HepG2 (cell line): ENCODE measurements around the gene HS3ST5. TPM values are rescaled to one million over a fixed set of nuclear protein-coding genes. Genes with fewer than 3 reads are reported as not detected.

ENCODE experiments used
- ATAC-seq: fragments of 200-7000 bp; cut with Tn5 transposase; 3 replicates; pipeline ENCODE4 v1.9.1; 2020; ENCODE audit warnings: mild to moderate bottlenecking, moderate library complexity
- BruUV-seq: library from RNA; stranded (reverse); fragments of 400-500 nt; replicated peaks from 2 replicates; lab custom pipeline; 2021; lab: Mats Ljungman, UMichigan
- CTCF ChIA-PET: fragments of 300-600 bp; formaldehyde crosslinking; extraction: SDS; loops from one replicate; lab custom pipeline; 2021; ENCODE audit warnings: low total read pairs, inconsistent platforms, low intra/inter-chr PET ratio; lab: Yijun Ruan, JAX
- POLR2A ChIA-PET: fragments of 350-600 bp; sonication (Branson Sonifier 250); formaldehyde crosslinking; loops from one replicate; lab custom pipeline; 2020; ENCODE audit warnings: antibody characterized with exemption, inconsistent platforms; lab: Yijun Ruan, JAX
- DNase-seq: peaks from one replicate; pipeline ENCODE4 v3.0.0-alpha.2; 2015; ENCODE audit warnings: low spot score
- FAIRE-seq: peaks from 3 replicates; lab custom pipeline; 2011; peaks lifted over from hg19 to GRCh38; lab: Jason Lieb, UNC
- H2AFZ ChIP-seq: one replicate; pipeline ENCODE4 v1.6.1; 2011; ENCODE audit warnings: low read length, inconsistent platforms
- H3K27ac ChIP-seq: fragments of 300-600 bp; 3 replicates; pipeline ENCODE4 v1.8.0; 2011; ENCODE audit warnings: mixed run types, mild to moderate bottlenecking, mixed read lengths, low read length, inconsistent platforms; ENCODE audit not compliant: insufficient read depth; ENCODE audit errors: extremely low read length
- H3K27me3 ChIP-seq, 2 experiments: fragments of 200-600 bp in 1 of 2; 2 replicates in 1 of 2; 3 replicates in 1 of 2; pipeline versions ENCODE4 v1.6.0 to v1.8.0; 2011; ENCODE audit warnings: low read length in 2 of 2, mild to moderate bottlenecking in 2 of 2, moderate library complexity in 2 of 2, inconsistent platforms in 1 of 2; ENCODE audit not compliant: insufficient read depth in 2 of 2, control insufficient read depth in 1 of 2
- H3K36me3 ChIP-seq, 2 experiments: fragments of 200-600 bp in 1 of 2; replicated peaks in 1 of 2; 2 replicates in 1 of 2; 3 replicates in 1 of 2; pipeline versions ENCODE4 v1.5.1 to v1.8.0; 2011; ENCODE audit warnings: low read length in 2 of 2, inconsistent platforms in 1 of 2; ENCODE audit not compliant: insufficient read depth in 2 of 2, control insufficient read depth in 1 of 2
- H3K4me1 ChIP-seq: 2 replicates; pipeline ENCODE4 v1.5.1; 2012; ENCODE audit warnings: low read length, inconsistent platforms; ENCODE audit not compliant: insufficient read depth
- H3K4me2 ChIP-seq: 2 replicates; pipeline ENCODE4 v1.6.0; 2011; ENCODE audit warnings: low read depth, low read length, inconsistent platforms
- H3K4me3 ChIP-seq, 3 experiments: fragments of 200-600 bp in 1 of 3; sonication (generic), shearing (Covaris generic) in 1 of 3; replicated peaks in 1 of 3; 2 replicates each; pipeline ENCODE4 v1.5.1; 2011 to 2016; ENCODE audit warnings: low read length in 3 of 3, inconsistent platforms in 2 of 3, low read depth in 2 of 3, mild to moderate bottlenecking in 2 of 3, control low read depth in 1 of 3, mixed read lengths in 1 of 3; ENCODE audit not compliant: insufficient read depth in 1 of 3
- H3K79me2 ChIP-seq: one replicate; pipeline ENCODE4 v1.6.1; 2011; ENCODE audit warnings: low read length, inconsistent platforms; ENCODE audit not compliant: insufficient read depth
- H3K9ac ChIP-seq: 2 replicates; pipeline ENCODE4 v1.6.0; 2011; ENCODE audit warnings: mild to moderate bottlenecking, low read depth, low read length, inconsistent platforms; ENCODE audit not compliant: insufficient read depth
- H3K9me3 ChIP-seq: 2 replicates; pipeline ENCODE4 v1.5.1; 2012; ENCODE audit warnings: mild to moderate bottlenecking, low read length
- H4K20me1 ChIP-seq: 2 replicates; pipeline ENCODE4 v1.6.0; 2011; ENCODE audit warnings: inconsistent platforms, mild to moderate bottlenecking, low read length, moderate library complexity; ENCODE audit not compliant: insufficient read depth
- ATRX ChIP-seq: sonication (generic); formaldehyde crosslinking; IDR thresholded peaks from 2 replicates; pipeline ENCODE4 v1.4.0; 2020; ENCODE audit warnings: missing genetic modification reagents, borderline replicate concordance
- PCBP1 ChIP-seq: fragments of 200-400 bp; formaldehyde crosslinking; IDR thresholded peaks from 2 replicates; pipeline ENCODE4 v1.6.1; 2017; ENCODE audit warnings: mild to moderate bottlenecking, low read depth, low read length, borderline replicate concordance
- PHF21A ChIP-seq: sonication (generic); formaldehyde crosslinking; IDR thresholded peaks from 2 replicates; pipeline ENCODE4 v1.5.0; 2020; ENCODE audit warnings: mild to moderate bottlenecking, missing genetic modification reagents
- RARA ChIP-seq: IDR thresholded peaks from 2 replicates; pipeline ENCODE4 v1.6.1; 2016; ENCODE audit warnings: missing genetic modification reagents, missing compliant biosample characterization
- SRF ChIP-seq: IDR thresholded peaks from 2 replicates; pipeline ENCODE4 v1.6.1; 2011; ENCODE audit warnings: mild to moderate bottlenecking, low read depth, low read length, moderate library complexity
- XBP1 ChIP-seq: sonication (generic); formaldehyde crosslinking; IDR thresholded peaks from 2 replicates; pipeline ENCODE4 v1.5.0; 2020; ENCODE audit warnings: missing genetic modification reagents
- ZMAT3 ChIP-seq: sonication (generic); formaldehyde crosslinking; conservative IDR thresholded peaks from 2 replicates; pipeline ENCODE4 v1.7.0; 2021; ENCODE audit warnings: missing genetic modification reagents
- ZNF260 ChIP-seq: sonication (generic); formaldehyde crosslinking; IDR thresholded peaks from 2 replicates; pipeline ENCODE4 v1.4.0; 2020; ENCODE audit warnings: missing genetic modification reagents, low read depth, mild to moderate bottlenecking, borderline replicate concordance
- ZNF331 ChIP-seq: sonication (generic); formaldehyde crosslinking; IDR thresholded peaks from 2 replicates; pipeline ENCODE4 v1.4.0; 2020; ENCODE audit warnings: missing genetic modification reagents
- ZNF883 ChIP-seq: sonication (generic); formaldehyde crosslinking; IDR thresholded peaks from 2 replicates; pipeline ENCODE4 v1.5.1; 2020; ENCODE audit warnings: mild to moderate bottlenecking, missing genetic modification reagents; ENCODE audit errors: not compliant biosample characterization
- WGBS: methylation state at CpG from one replicate; pipeline ENCODE4 v1.1.6; 2017; ENCODE audit warnings: low lambda C conversion rate; 5-methylcytosine and 5-hydroxymethylcytosine counted together
- in situ Hi-C: cut with HindIII; loops from 2 replicates; pipeline ENCODE4 v1.10.0; 2017; ENCODE audit warnings: low pct_unique_long_range_greater_than_20kb; ENCODE audit not compliant: extremely low pct_ligation_motif_present
- intact Hi-C: fragments of 100-400 bp; cut with micrococcal nuclease; formaldehyde crosslinking; loops from one replicate; pipeline ENCODE4 v1.10.0; 2022; ENCODE audit not compliant: unreplicated experiment
- polyA plus RNA-seq, 8 experiments: library from polyadenylated mRNA; depleted of rRNA in 3 of 8; stranded (reverse) in 7 of 8; unstranded in 1 of 8; fragments of >200 nt; fragmentation: Illumina TruSeq in 4 of 8; extraction: Trizol in 4 of 8; gene quantifications; 2 replicates each; pipeline versions ENCODE4 v1.2.1 to v1.2.3, GENCODE V29; 2011 to 2016; ENCODE audit warnings: low read depth in 4 of 8, missing spikeins in 1 of 8, mixed read lengths in 1 of 8; ENCODE audit not compliant: insufficient read depth in 1 of 8
- total RNA-seq, 5 experiments: library from RNA; depleted of rRNA; stranded (reverse); fragments of >200 nt; fragmentation: Illumina TruSeq; extraction: Trizol; gene quantifications; 2 replicates each; pipeline ENCODE4 v1.2.3, GENCODE V29; 2016; ENCODE audit warnings: low read depth in 1 of 5
- TF ChIP-seq, protein P1 (sequence below): IDR thresholded peaks from 2 replicates; pipeline ENCODE4 v1.6.1; 2016
- TF ChIP-seq, protein P2 (sequence below): sonication (generic); formaldehyde crosslinking; IDR thresholded peaks from 2 replicates; pipeline ENCODE4 v1.5.0; 2020; ENCODE audit warnings: missing genetic modification reagents, mild to moderate bottlenecking, borderline replicate concordance

HS3ST5 gene
- total and polyA plus RNA-seq, 2 of the 13 experiments (the other 11 are each of a cell fraction or from before 2014, with no cell fraction given): 1.1 to 1.6 TPM

- no peaks in the 10 kb centered on the region; a peak in 2 of 5 replicates for H3K36me3 ChIP-seq
- intact Hi-C loops: no loop called here
- no peak overlapping the region for H3K27ac ChIP-seq
- ChIA-PET POLR2A (interaction anchor here (3.9 kb wide), 1 partner anchor 27 kb away, joined by 72 read pairs; no protein-coding TSS in a partner anchor), CTCF (no interaction called here)
- no peaks in the 10 kb centered on the region for H3K27me3 ChIP-seq
- BruUV-seq: no TSS peak
- 96% methylated on average over 7 of the region's 7 CpGs for WGBS
- no peaks in the 10 kb centered on the region for H3K79me2 ChIP-seq
- in situ Hi-C loops: no loop called here
- no peaks in the 10 kb centered on the region for H4K20me1 ChIP-seq
- no peak overlapping the region for H3K9ac ChIP-seq
- H3K4me2 ChIP-seq: no peak overlapping the region
- DNase-seq: no peak
- no peak for FAIRE-seq
- no peak overlapping the region for H2AFZ ChIP-seq
- peaks cover 55% of the 10 kb centered on the region for H3K4me1 ChIP-seq
- TF ChIP-seq, protein P1, sequence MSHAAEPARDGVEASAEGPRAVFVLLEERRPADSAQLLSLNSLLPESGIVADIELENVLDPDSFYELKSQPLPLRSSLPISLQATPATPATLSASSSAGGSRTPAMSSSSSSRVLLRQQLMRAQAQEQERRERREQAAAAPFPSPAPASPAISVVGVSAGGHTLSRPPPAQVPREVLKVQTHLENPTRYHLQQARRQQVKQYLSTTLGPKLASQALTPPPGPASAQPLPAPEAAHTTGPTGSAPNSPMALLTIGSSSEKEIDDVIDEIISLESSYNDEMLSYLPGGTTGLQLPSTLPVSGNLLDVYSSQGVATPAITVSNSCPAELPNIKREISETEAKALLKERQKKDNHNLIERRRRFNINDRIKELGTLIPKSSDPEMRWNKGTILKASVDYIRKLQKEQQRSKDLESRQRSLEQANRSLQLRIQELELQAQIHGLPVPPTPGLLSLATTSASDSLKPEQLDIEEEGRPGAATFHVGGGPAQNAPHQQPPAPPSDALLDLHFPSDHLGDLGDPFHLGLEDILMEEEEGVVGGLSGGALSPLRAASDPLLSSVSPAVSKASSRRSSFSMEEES: no peak
- TF ChIP-seq ZNF331 (no peak), XBP1 (CRISPR knock-in tag) (no peak), SRF (no peak), PHF21A (CRISPR knock-in tag) (no peak), ZMAT3 (CRISPR knock-in tag) (no peak), ZNF883 (CRISPR knock-in tag) (no peak), ZNF260 (CRISPR knock-in tag) (no peak), RARA (CRISPR knock-in tag) (no peak), PCBP1 (no peak), ATRX (no peak)
- TF ChIP-seq, protein P2, sequence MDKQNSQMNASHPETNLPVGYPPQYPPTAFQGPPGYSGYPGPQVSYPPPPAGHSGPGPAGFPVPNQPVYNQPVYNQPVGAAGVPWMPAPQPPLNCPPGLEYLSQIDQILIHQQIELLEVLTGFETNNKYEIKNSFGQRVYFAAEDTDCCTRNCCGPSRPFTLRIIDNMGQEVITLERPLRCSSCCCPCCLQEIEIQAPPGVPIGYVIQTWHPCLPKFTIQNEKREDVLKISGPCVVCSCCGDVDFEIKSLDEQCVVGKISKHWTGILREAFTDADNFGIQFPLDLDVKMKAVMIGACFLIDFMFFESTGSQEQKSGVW (CRISPR knock-in tag): no peak
- H3K9me3 ChIP-seq: peaks cover 3% of the 10 kb centered on the region
- ATAC-seq: no peak
- H3K4me3 ChIP-seq: no peak overlapping the region
Observed at GRCh38 chr6:114142258-114142657, 200.6 kb downstream of the HS3ST5 start.
